Activated CD4-positive, alpha-beta T cell treated with anti-CD3 and anti-CD28 coated beads for 36 hours (primary cell): ENCODE data around the gene OR10K2. TPM values are rescaled to one million over a fixed set of nuclear protein-coding genes. Genes with fewer than 3 reads are reported as not detected.
"Not testable (repeated sequence)": the region's sequence is repeated elsewhere in the genome, so short reads cannot be mapped to it uniquely, and the experiment has no call there.

Source experiments
- ATAC-seq: fragments of 200-7000 bp; cut with Tn5 transposase; one replicate; pipeline ENCODE4 v1.10.0; 2021; ENCODE audit warnings: mild to moderate bottlenecking, moderate library complexity
- CTCF ChIA-PET: fragments of 350-600 bp; sonication (Branson Sonifier 250); formaldehyde crosslinking; loops from one replicate; lab custom pipeline; 2021; ENCODE audit warnings: antibody characterized with exemption; lab: Charles Lee
- POLR2A ChIA-PET: fragments of 350-600 bp; sonication (Branson Sonifier 250); formaldehyde crosslinking; loops from one replicate; lab custom pipeline; 2021; ENCODE audit warnings: antibody characterized with exemption, inconsistent platforms; lab: Charles Lee
- DNase-seq: peaks from one replicate; pipeline ENCODE4 v3.0.0-alpha.2; 2020
- H3K27ac Mint-ChIP-seq: one replicate; pipeline ENCODE4 v1.8.0; 2021; ENCODE audit warnings: mixed read lengths
- H3K27me3 Mint-ChIP-seq: one replicate; pipeline ENCODE4 v1.8.0; 2021; ENCODE audit warnings: mixed read lengths
- H3K36me3 Mint-ChIP-seq: one replicate; pipeline ENCODE4 v1.8.0; 2021; ENCODE audit warnings: low read depth, mixed read lengths
- H3K4me1 Mint-ChIP-seq: one replicate; pipeline ENCODE4 v1.8.0; 2021; ENCODE audit warnings: mixed read lengths
- H3K4me3 Mint-ChIP-seq: one replicate; pipeline ENCODE4 v1.8.0; 2021; ENCODE audit warnings: mild to moderate bottlenecking, moderate library complexity, mixed read lengths
- H3K9me3 Mint-ChIP-seq: one replicate; pipeline ENCODE4 v1.8.0; 2021; ENCODE audit warnings: low read depth, mixed read lengths
- intact Hi-C, 2 experiments: fragments of 100-400 bp; cut with DNase I in 1 of 2; cut with micrococcal nuclease in 1 of 2; formaldehyde crosslinking; loops; one replicate each; pipeline versions ENCODE4 v1.14.2 to v1.15.1; 2022 to 2024; cut with DNase I, micrococcal nuclease
- total RNA-seq, 2 experiments: library from RNA; stranded (reverse); gene quantifications; one replicate each; pipeline ENCODE4 v1.2.3, GENCODE V29; 2021

Gene OR10K2
- total RNA-seq, 2 experiments from 2014 or later, result not detected

DNA sequence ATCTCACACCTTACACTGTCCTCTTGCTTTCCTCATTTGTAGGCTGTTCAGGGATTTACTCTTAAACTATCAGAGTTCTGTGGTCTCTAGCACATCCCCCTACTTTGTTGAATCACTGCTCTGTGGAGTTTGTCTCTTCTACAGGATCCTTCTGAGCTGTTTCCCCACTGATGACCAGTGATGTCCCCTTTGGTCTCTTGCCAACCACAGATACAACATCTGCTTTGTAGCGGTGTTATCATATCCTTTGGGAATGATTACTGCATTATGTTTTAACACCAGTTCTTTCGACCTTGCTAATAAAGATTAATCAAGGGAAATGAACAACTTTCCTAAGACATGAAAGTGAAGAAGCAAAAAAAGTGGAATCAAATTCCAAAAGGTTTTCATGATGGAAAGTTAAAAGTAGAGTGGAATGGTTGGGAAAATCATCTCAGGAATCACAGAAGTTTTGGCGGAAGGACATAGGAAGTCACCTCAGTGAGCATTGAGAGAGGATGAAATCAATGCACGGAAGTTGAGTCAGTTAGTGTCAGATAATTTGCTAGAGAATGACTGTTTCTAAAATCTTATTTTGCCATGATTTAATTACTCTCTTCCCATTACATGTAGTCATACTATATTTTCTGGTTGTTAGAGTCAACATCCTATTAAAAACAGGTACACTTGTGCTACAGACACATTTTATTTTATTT, 11.2 kb downstream of the OR10K2 start:
- ATAC-seq, result no peak
- H3K9me3 Mint-ChIP-seq, result no peaks in the 10 kb centered on the region
- H3K4me1 Mint-ChIP-seq, result no peaks in the 10 kb centered on the region
- CTCF ChIA-PET, result interaction anchor here (0.6 to 1.3 kb wide), 2 partner anchors 211 to 228 kb away, joined by 3 to 5 read pairs; no protein-coding TSS in a partner anchor
- H3K27ac Mint-ChIP-seq, result no peak overlapping the region
- intact Hi-C loops, result no loop called here
- no peak overlapping the region for H3K4me3 Mint-ChIP-seq
- DNase-seq, result no peak
- POLR2A ChIA-PET, result interaction anchor here (0.7 kb wide), 1 partner anchor 41 kb away, joined by 4 read pairs; no protein-coding TSS in a partner anchor
- no peaks in the 10 kb centered on the region for H3K36me3 Mint-ChIP-seq
- H3K27me3 Mint-ChIP-seq, result peaks cover 2% of the 10 kb centered on the region

DNA sequence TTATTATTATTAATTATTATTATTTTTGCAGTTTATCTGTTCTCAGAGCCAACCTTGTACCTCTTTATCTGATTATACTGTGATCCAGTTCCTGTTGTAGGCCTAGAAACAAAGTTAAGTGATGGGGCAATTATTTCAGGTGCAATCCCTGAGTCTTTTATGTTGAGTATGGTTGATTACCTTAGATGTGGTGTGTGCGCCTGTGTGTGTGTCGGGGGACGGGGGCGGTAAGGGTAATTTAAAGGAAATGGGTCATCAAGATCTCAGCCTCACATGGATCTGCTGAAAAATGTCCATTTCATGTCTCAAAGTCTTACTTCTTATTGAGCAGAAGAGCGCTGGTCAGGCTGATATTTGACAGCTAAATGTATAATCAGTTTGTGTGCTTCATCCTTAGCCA, 18.9 kb downstream of the OR10K2 start:
- intact Hi-C loops, result no loop called here
- H3K9me3 Mint-ChIP-seq, result no peaks in the 10 kb centered on the region

DNA sequence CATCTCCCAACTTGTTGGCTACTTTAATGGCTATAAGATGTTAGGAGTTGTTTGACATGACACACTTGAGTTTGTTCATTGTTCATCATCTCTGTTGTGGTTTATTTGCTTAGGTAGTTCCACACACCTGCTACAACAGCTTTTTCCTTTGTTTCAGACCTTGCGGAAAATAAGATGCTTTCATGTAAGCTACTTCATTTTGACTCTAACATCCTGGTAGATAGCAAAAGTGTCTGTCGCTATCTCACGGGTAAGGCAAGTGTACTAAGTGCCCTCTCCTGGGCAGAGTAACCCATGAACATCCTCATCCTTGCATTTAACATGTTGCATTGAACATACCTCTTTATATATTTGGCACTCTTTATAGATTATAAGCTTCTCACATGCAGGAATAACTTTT, 25.2 kb downstream of the OR10K2 start:
- H3K36me3 Mint-ChIP-seq, result no peaks in the 10 kb centered on the region
- no peak for DNase-seq
- POLR2A ChIA-PET, result no interaction called here
- H3K27ac Mint-ChIP-seq, result no peak overlapping the region
- CTCF ChIA-PET, result no interaction called here
- H3K4me3 Mint-ChIP-seq, result no peak overlapping the region
- intact Hi-C loops, result no loop called here
- H3K4me1 Mint-ChIP-seq, result peaks cover 7% of the 10 kb centered on the region
- H3K9me3 Mint-ChIP-seq, result no peaks in the 10 kb centered on the region
- no peak for ATAC-seq
- H3K27me3 Mint-ChIP-seq, result peaks cover 9% of the 10 kb centered on the region

More for the DNA sequence above, 18.9 kb downstream of the OR10K2 start:
- DNase-seq (no peak), ATAC-seq (no peak)
- Mint-ChIP-seq H3K4me1 (peaks cover 2% of the 10 kb centered on the region), H3K4me3 (no peak overlapping the region), H3K36me3 (no peaks in the 10 kb centered on the region), H3K27me3 (peaks cover 2% of the 10 kb centered on the region), H3K27ac (no peak overlapping the region)
- ChIA-PET POLR2A (no interaction called here), CTCF (no interaction called here)

DNA sequence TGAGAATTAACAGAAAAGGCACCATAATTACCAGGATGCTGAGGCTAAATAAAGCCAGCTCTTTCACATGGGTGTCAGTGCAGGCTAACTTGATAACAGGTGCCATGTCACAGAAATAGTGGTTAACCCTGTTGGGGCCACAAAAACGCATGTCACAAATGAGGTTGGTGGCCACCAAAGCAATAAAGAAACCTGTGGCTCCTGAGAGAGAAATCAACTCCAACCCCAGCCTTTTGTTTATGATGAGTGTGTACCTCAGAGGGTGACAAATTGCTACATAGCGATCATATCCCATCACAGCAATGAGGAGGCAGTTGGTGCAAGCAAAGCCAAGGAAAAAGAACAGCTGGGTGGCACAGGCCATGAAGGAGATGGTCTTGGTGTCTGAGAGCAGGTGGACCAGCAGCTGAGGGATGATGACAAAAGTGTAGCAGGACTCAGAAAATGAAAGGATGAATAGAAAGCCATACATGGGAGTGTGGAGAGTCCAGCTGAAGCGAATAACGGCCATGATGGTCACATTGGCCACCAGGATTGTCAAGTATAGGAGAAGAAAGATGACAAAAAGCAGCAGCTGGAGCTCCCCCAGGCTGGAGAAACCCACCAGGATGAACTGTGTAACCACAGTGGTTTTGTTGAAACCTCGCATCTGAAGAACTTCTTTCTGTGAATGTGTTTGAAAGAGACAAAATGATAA, 27.1 kb downstream of the OR10K2 start, which contains the start of gene OR10T2:
OR10T2 (minus strand) TSS at position 649 of the 697 bp plus-strand sequence; CDS start at position 649, 0 bp downstream.
- Mint-ChIP-seq H3K4me3 (no peak within 1 kb of the TSS), H3K27me3 (peaks cover 12% of the 10 kb centered on the region)

DNA sequence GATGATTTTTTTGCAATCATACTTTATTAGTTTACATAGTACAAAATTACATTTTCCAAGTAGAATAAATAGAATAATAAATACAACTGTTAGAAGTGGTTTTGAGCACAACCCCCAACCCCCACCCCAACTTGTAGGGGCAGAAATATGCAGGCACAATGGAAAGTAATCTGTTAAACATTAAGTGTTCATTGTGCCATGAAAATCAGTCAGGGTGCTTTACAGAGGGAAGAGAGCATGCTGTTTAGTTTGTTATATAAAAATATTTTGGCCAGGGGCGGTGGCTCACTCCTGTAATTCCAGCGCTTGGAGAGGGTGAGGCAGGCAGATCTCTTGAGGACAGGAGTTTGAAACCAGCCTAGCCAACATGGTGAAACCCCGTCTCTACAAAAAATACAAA, 29.4 kb downstream of the OR10K2 start:
- DNase-seq, result no peak
- peaks cover 12% of the 10 kb centered on the region for H3K27me3 Mint-ChIP-seq
- no peak overlapping the region for H3K27ac Mint-ChIP-seq
- no peak overlapping the region for H3K4me3 Mint-ChIP-seq
- intact Hi-C loops, result no loop called here
- H3K4me1 Mint-ChIP-seq, result peaks cover 7% of the 10 kb centered on the region
- ChIA-PET POLR2A (no interaction called here), CTCF (no interaction called here)
- no peak for ATAC-seq
- no peaks in the 10 kb centered on the region for H3K36me3 Mint-ChIP-seq
- no peaks in the 10 kb centered on the region for H3K9me3 Mint-ChIP-seq

More for the DNA sequence above, 27.1 kb downstream of the OR10K2 start, which contains the start of gene OR10T2:
- no peak for DNase-seq
- intact Hi-C loops, result no loop called here
- Mint-ChIP-seq H3K9me3 (no peaks in the 10 kb centered on the region), H3K4me1 (peaks cover 7% of the 10 kb centered on the region), H3K27ac (no peak within 1 kb of the TSS), H3K36me3 (no peaks in the 10 kb centered on the region)
- ChIA-PET POLR2A (no interaction called here), CTCF (no interaction called here)
- no peak for ATAC-seq

DNA sequence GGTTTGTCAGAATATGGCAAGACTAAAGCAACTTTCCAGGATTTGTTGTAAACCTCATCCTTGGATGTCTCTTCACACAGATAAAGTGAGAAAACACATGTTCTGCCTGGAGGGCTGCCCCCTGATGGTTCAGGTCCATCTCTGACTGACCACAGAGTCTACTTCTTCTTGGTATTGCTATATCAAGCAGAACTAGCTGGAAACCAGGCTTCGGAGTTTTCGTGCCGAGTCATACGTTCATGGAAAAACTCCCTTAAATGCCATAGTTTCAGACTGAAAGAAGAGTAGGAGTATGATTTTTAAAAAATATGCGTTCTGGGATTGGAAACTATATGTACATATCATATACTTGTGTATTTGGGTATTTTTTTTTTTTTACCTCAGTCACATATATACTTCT, 32.6 kb downstream of the OR10K2 start:
- Mint-ChIP-seq H3K27ac (no peak overlapping the region), H3K4me1 (no peaks in the 10 kb centered on the region), H3K4me3 (no peak overlapping the region), H3K9me3 (no peaks in the 10 kb centered on the region), H3K27me3 (peaks cover 4% of the 10 kb centered on the region), H3K36me3 (no peaks in the 10 kb centered on the region)
- CTCF ChIA-PET, result interaction anchor here (0.5 kb wide), 1 partner anchor 946 kb away, joined by 5 read pairs; no protein-coding TSS in a partner anchor
- no peak for ATAC-seq
- POLR2A ChIA-PET, result no interaction called here
- DNase-seq, result no peak
- intact Hi-C loops, result no loop called here

DNA sequence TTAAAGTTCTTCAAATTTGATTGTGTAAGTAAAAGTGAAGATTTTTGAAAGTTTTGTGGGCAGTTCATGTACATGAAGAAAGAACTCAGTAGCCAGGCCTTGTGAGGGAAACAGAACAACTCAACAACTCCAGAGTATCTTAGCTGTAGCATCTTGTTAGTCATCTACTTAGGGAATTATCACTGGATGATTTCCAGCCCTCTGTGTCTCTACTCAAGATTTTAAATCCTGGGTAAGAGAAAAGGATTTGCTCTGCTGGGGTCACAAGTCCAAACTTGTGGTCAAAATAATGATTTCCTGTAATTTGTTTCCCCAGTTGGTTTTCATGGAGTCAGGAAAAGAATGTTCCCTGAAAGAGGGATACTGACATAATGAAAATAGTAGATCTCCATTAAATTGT, 34.9 kb downstream of the OR10K2 start:
- POLR2A ChIA-PET, result no interaction called here
- H3K4me3 Mint-ChIP-seq, result no peak overlapping the region
- no peak for DNase-seq

DNA sequence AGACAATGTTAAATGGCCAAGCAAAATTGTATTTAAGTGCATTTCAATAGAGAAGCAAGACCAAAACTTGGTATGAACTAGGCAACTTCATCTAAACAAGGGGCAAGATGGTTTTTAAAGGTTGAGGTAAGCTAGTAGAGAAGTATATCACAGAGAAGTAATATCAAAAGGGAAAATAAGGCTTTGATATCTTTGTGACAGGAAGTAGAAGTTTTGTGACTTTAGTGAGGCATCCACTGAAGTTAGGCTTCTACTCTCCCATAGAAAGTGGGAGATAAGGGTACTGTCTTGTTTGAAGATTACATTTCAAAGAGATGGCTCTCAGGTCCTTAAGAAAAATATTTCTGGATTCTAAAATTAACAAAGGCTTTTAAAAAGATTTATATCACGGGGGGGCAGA, 35.7 kb downstream of the OR10K2 start:
- DNase-seq, result no peak
- no peak for ATAC-seq
- H3K4me3 Mint-ChIP-seq, result no peak overlapping the region
- ChIA-PET POLR2A (no interaction called here), CTCF (interaction anchor here (0.7 kb wide), 1 partner anchor 110 kb away, joined by 3 read pairs; no protein-coding TSS in a partner anchor)
- H3K9me3 Mint-ChIP-seq, result no peaks in the 10 kb centered on the region
- H3K36me3 Mint-ChIP-seq, result no peaks in the 10 kb centered on the region
- no peaks in the 10 kb centered on the region for H3K4me1 Mint-ChIP-seq
- H3K27me3 Mint-ChIP-seq, result peaks cover under 1% of the 10 kb centered on the region
- intact Hi-C loops, result no loop called here
- no peak overlapping the region for H3K27ac Mint-ChIP-seq

More for the DNA sequence above, 34.9 kb downstream of the OR10K2 start:
- no peak for ATAC-seq
- H3K36me3 Mint-ChIP-seq, result no peaks in the 10 kb centered on the region
- H3K4me1 Mint-ChIP-seq, result no peaks in the 10 kb centered on the region
- CTCF ChIA-PET, result interaction anchor here (0.7 kb wide), 1 partner anchor 111 kb away, joined by 3 read pairs; no protein-coding TSS in a partner anchor
- intact Hi-C loops, result no loop called here
- H3K27ac Mint-ChIP-seq, result no peak overlapping the region
- H3K9me3 Mint-ChIP-seq, result no peaks in the 10 kb centered on the region
- H3K27me3 Mint-ChIP-seq, result peaks cover 3% of the 10 kb centered on the region

DNA sequence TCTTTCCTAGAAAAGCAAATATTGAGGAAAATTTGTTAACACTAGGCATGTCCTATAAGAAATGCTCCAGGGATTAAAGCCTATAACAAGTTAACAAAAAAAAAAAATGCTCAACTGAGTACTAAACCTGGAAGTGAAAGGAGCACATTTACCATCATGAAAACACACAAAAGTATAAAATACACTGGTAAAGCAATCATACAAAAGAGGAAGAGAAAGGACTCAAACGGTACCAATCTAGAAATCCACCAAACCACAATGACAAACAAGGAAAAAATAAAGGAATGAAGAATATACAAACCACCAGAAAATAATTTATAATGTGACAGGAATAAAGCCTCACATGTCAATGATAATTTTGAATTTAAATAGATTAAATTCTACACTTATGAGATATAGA, 51.2 kb downstream of the OR10K2 start:
- Mint-ChIP-seq H3K4me3 (no peak overlapping the region), H3K9me3 (peaks cover 10% of the 10 kb centered on the region), H3K36me3 (no peaks in the 10 kb centered on the region), H3K4me1 (peaks cover 10% of the 10 kb centered on the region), H3K27me3 (peaks cover 23% of the 10 kb centered on the region), H3K27ac (no peak overlapping the region)
- intact Hi-C loops, result loop anchor here in 1 of 2 experiments (5.0 kb wide), 1 partner anchor 702 kb away; the partner anchor contains the start of gene AIM2
- POLR2A ChIA-PET, result no interaction called here
- DNase-seq (no peak), ATAC-seq (no peak)
- CTCF ChIA-PET, result no interaction called here

DNA sequence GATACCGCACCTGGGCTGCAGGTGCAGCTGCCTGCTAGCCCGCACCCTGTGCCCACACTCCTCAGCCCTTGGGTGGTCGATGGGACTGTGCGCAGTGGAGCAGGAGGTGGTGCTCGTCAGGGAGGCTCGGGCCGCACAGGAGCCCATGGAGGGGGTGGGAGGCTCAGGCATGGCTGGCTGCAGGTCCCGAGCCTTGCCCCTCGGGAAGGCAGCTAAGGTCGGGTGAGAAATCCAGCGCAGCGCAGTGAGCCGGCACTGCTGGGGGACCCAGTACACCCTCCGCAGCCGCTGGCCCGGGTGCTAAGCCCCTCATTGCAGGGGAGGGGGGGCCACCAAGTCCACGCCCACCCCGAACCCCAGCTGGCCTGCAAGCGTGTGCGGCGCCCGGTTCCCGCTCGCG, 51.9 kb downstream of the OR10K2 start:
- POLR2A ChIA-PET, result not testable (repeated sequence)
- H3K27me3 Mint-ChIP-seq, result peaks cover 23% of the 10 kb centered on the region

DNA sequence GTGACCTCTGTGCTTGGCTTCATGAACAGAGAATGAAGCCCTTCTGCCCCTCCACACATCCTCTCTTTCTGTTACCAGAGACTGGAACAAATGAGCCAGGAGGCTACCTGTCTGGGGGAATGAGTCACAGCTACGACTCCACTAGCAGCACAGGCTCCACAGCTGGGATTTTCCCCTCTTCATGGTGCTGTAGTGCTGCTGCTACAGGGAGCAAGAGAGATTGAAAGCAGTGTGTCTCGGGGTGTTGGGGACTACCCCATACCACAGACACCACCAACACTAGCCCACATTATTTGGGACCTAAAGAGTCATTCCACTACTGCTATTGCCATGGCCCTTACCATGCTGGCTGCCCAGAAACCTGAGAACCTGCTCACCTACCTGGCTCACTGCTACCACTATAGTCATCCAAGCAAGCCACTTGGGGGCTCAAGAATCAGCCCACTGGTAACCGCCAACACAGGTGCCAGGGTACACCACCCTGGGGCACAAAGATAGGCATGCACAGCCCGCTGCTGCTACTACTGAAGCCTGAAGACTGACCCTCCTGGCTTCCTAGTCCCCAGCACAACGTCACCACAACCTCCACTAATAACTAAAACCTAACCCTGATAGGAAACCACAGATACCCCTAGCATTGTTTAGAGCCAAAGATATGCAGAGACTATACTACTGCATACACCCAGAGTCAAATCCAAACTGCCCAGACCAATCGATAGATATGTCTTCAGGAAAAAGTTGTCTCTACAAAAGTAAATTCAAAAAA, 54.7 kb downstream of the OR10K2 start:
- Mint-ChIP-seq H3K4me1 (peaks cover 10% of the 10 kb centered on the region), H3K4me3 (no peak overlapping the region), H3K27me3 (peaks cover 24% of the 10 kb centered on the region), H3K9me3 (peaks cover 10% of the 10 kb centered on the region), H3K36me3 (no peaks in the 10 kb centered on the region), H3K27ac (no peak overlapping the region)
- peak; percentile 100 for ATAC-seq
- peak; percentile 75 for DNase-seq
- ChIA-PET CTCF (no interaction called here), POLR2A (no interaction called here)
- intact Hi-C loops, result loop anchor here in 1 of 2 experiments (5.0 kb wide), 1 partner anchor 706 kb away; the partner anchor contains the start of gene AIM2

More for the DNA sequence above, 51.9 kb downstream of the OR10K2 start:
- H3K27ac Mint-ChIP-seq, CTCF ChIA-PET, ATAC-seq, H3K9me3 Mint-ChIP-seq, H3K4me3 Mint-ChIP-seq, H3K36me3 Mint-ChIP-seq, DNase-seq: not testable (repeated sequence)
- peaks cover 10% of the 10 kb centered on the region for H3K4me1 Mint-ChIP-seq
- intact Hi-C loops, result loop anchor here in 1 of 2 experiments (5.0 kb wide), 1 partner anchor 703 kb away; the partner anchor contains the start of gene AIM2
